Mononuclear cell (primary cell): ENCODE data around the gene ABCA3. TPM values are rescaled to one million over a fixed set of nuclear protein-coding genes. Genes with fewer than 3 reads are reported as not detected.
A peak's percentile ranks its signal among the peaks of the same experiment; 100 is the strongest.
"Not testable (repeated sequence)": the region's sequence is repeated elsewhere in the genome, so short reads cannot be mapped to it uniquely, and the experiment has no call there.

ENCODE experiments used
- H3K27me3 ChIP-seq: 2 replicates; pipeline ENCODE4 v1.6.0; 2011; ENCODE audit warnings: low read length, control low read depth; ENCODE audit not compliant: insufficient read depth
- H3K4me1 ChIP-seq: 2 replicates; pipeline ENCODE4 v1.5.1; 2011; ENCODE audit warnings: mild to moderate bottlenecking, low read length, control low read depth; ENCODE audit not compliant: insufficient read depth
- H3K4me3 ChIP-seq: 2 replicates; pipeline ENCODE4 v1.5.1; 2011; ENCODE audit warnings: mild to moderate bottlenecking, low read length, moderate library complexity
- H3K9me3 ChIP-seq: 2 replicates; pipeline ENCODE4 v1.5.1; 2011; ENCODE audit warnings: low read depth, mild to moderate bottlenecking, control low read depth, low read length
- total RNA-seq: library from RNA; depleted of rRNA; stranded (reverse); fragments of >200 nt; gene quantifications from one replicate; pipeline ENCODE4 v1.2.3, GENCODE V29; 2012

ABCA3 gene
- total RNA-seq, 1 donor = 1.9 TPM

- no peaks in the 10 kb centered on the region for H3K9me3 ChIP-seq
- H3K4me3 ChIP-seq = no peak overlapping the region
- H3K4me1 ChIP-seq = peaks cover 30% of the 10 kb centered on the region
- no peaks in the 10 kb centered on the region for H3K27me3 ChIP-seq
These were observed 69.7 kb downstream of the ABCA3 start for GRCh38 chr16:2270588-2271470.

GRCh38 chr16:2270070-2270462 lies 70.5 kb downstream of the ABCA3 start:
- H3K9me3 ChIP-seq = no peaks in the 10 kb centered on the region
- H3K4me3 ChIP-seq = no peak overlapping the region
- H3K4me1 ChIP-seq = peaks cover 35% of the 10 kb centered on the region
- H3K27me3 ChIP-seq = no peaks in the 10 kb centered on the region

- Histone ChIP-seq H3K9me3 (no peaks in the 10 kb centered on the region), H3K27me3 (no peaks in the 10 kb centered on the region), H3K4me3 (peak within 1 kb of the TSS; percentile 79), H3K4me1 (peaks cover 35% of the 10 kb centered on the region)
These were observed 72.4 kb downstream of the ABCA3 start, which contains the start of gene RNPS1 for GRCh38 chr16:2267913-2268666. Gene RNPS1, minus strand, starts transcription at chr16:2268126. Its CDS starts 3,483 bp downstream, at chr16:2264643.

GRCh38 chr16:2267505-2267912 lies 73.0 kb downstream of the ABCA3 start:
- not testable (repeated sequence) for H3K9me3 ChIP-seq, H3K27me3 ChIP-seq
- Histone ChIP-seq H3K4me1 (peaks cover 33% of the 10 kb centered on the region), H3K4me3 (peak overlapping the region; percentile 79)

- H3K9me3 ChIP-seq, H3K27me3 ChIP-seq: not testable (repeated sequence)
- Histone ChIP-seq H3K4me1 (peaks cover 29% of the 10 kb centered on the region), H3K4me3 (peak overlapping the region; percentile 79)
These were observed 73.6 kb downstream of the ABCA3 start for GRCh38 chr16:2266887-2267286.

- not testable (repeated sequence) for H3K9me3 ChIP-seq, H3K27me3 ChIP-seq, H3K4me3 ChIP-seq
- H3K4me1 ChIP-seq = peaks cover 15% of the 10 kb centered on the region
These were observed 77.5 kb downstream of the ABCA3 start for GRCh38 chr16:2263026-2263425.

- H3K4me3 ChIP-seq = no peak overlapping the region
- H3K9me3 ChIP-seq = no peaks in the 10 kb centered on the region
- H3K27me3 ChIP-seq = no peaks in the 10 kb centered on the region
- no peaks in the 10 kb centered on the region for H3K4me1 ChIP-seq
These were observed 80.3 kb downstream of the ABCA3 start for GRCh38 chr16:2260250-2260649.

GRCh38 chr16:2258530-2258929 lies 82.0 kb downstream of the ABCA3 start:
- H3K9me3 ChIP-seq, H3K4me1 ChIP-seq, H3K4me3 ChIP-seq, H3K27me3 ChIP-seq: not testable (repeated sequence)

GRCh38 chr16:2257726-2258125 lies 82.8 kb downstream of the ABCA3 start:
- Histone ChIP-seq H3K4me3 (no peak overlapping the region), H3K9me3 (no peaks in the 10 kb centered on the region), H3K4me1 (no peaks in the 10 kb centered on the region), H3K27me3 (no peaks in the 10 kb centered on the region)

- no peaks in the 10 kb centered on the region for H3K27me3 ChIP-seq
- peaks cover 6% of the 10 kb centered on the region for H3K4me1 ChIP-seq
These were observed 83.9 kb downstream of the ABCA3 start for GRCh38 chr16:2256531-2257140.

GRCh38 chr16:2253293-2253692 lies 87.2 kb downstream of the ABCA3 start:
- no peaks in the 10 kb centered on the region for H3K27me3 ChIP-seq
- no peaks in the 10 kb centered on the region for H3K9me3 ChIP-seq
- H3K4me3 ChIP-seq = no peak overlapping the region
- H3K4me1 ChIP-seq = peaks cover 17% of the 10 kb centered on the region

More at GRCh38 chr16:2256531-2257140, 83.9 kb downstream of the ABCA3 start:
- Histone ChIP-seq H3K4me3 (no peak overlapping the region), H3K9me3 (no peaks in the 10 kb centered on the region)

- H3K27me3 ChIP-seq = no peaks in the 10 kb centered on the region
- no peaks in the 10 kb centered on the region for H3K9me3 ChIP-seq
- H3K4me3 ChIP-seq = no peak overlapping the region
- H3K4me1 ChIP-seq = peaks cover 17% of the 10 kb centered on the region
These were observed 87.8 kb downstream of the ABCA3 start for GRCh38 chr16:2252806-2253148.

- H3K4me1 ChIP-seq = peaks cover 17% of the 10 kb centered on the region
- no peaks in the 10 kb centered on the region for H3K9me3 ChIP-seq
- H3K27me3 ChIP-seq = no peaks in the 10 kb centered on the region
- peak within 1 kb of the TSS; percentile 56 for H3K4me3 ChIP-seq
These were observed 89.0 kb downstream of the ABCA3 start, which contains the start of gene ECI1 for GRCh38 chr16:2251296-2252111. Gene ECI1, minus strand, starts transcription at chr16:2251587. Its CDS starts 21 bp downstream, at chr16:2251566.

GRCh38 chr16:2250652-2251295 lies 89.8 kb downstream of the ABCA3 start:
- no peaks in the 10 kb centered on the region for H3K9me3 ChIP-seq
- H3K4me3 ChIP-seq = peak overlapping the region; percentile 56
- no peaks in the 10 kb centered on the region for H3K27me3 ChIP-seq
- peaks cover 17% of the 10 kb centered on the region for H3K4me1 ChIP-seq
